Measurements from ENCODE around the gene FAAP100.

FAAP100 gene

DNA sequence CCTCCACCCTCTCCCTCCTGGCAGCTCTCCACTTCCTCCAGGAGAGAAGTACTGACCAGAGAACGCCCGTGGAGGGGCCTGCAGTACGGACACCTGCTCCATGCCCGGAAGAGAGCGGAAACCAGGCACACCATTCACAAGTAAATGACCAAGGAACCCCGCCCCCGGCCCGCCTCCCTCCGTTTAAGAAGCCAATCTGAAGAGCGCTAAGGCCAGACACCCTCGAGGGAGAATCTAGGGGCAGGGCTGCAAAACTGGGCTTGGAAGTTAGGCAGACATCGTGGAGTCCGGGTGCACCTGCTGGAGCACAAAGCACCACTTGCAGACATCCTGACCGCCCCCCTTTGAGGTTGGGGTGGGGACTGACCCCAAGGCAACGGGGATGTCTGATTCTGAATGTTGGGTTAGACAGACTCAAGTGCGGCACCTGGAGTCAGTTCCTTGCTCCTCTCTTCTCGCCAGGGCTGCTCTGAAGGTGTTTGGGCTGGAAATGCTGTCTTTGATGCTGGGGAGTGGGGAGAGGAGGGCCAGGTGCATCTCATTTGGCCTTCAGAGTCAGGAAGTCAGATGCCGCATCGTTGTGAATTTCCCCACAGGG lies 964 bp upstream of the FAAP100 start:
- DNase-seq: peak; percentile 50

DNA sequence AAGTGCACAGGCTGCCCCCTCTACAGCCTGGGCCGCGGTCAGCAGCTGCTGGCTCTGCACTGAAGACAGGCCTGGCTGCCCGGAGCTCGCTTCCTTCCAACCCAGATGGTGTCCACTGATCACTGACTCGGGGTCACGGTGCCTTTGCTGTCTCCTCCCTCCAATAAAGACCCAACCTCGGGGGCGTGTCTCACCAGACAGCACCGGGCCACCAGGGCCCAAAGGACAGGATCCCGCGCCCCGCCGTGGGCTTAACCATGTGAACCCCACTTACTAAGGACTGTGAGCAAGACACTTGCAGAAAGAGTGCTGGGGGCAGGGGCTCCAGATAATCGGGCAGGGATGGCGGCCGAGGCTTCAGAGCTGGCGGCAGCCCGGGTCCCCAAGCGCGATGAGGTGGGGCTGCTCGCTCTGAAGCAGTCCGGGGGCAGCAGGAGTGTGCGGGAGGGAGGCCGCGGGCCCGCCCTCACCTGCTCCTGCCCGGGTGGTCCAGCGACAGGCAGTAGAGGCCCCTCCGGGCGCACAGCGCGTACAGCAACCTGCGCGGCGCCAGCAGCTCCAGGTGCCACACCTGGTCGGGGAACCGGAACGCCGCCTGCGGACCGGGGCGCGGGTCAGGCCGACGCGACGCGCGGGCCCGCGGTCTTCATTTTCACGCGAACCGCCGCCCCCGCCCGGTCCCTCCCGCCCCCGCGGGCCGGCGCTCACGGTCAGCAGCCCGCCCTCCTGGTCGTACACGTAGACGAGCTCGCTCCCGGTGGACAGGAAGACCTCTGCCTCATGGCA lies 502 bp downstream of the FAAP100 start:
- DNase-seq: no peak

DNA sequence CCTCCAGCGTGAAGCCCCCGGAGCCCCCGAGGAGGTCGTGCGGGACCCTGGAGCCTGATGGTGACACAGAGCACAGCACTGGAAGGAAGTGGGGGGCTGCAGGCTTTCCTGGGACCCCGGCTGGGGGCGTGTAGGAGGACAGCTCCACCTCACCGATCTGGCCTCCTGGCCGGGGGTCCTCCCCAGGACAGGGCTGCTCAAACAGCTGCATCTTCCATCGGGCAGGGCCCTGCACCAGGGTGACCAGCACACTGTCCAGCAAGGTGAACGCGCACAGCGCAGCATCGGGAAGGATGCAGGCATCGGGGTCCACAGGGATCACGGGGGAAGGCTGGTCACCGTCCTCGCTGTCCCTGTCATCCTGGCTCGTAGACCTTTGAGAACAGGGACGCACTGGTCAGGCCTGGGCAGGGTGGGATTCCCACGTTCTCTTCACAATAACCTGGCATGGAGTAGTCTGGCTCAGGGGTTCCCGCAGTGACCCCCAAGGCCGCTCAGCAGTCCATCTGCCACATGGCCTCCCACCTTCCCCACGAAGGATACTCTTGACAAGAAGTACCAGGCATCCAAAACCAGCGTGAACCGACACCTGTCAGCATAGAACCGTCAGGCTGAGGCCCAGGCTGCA lies 1.2 kb downstream of the FAAP100 start:
- no peak for DNase-seq

DNA sequence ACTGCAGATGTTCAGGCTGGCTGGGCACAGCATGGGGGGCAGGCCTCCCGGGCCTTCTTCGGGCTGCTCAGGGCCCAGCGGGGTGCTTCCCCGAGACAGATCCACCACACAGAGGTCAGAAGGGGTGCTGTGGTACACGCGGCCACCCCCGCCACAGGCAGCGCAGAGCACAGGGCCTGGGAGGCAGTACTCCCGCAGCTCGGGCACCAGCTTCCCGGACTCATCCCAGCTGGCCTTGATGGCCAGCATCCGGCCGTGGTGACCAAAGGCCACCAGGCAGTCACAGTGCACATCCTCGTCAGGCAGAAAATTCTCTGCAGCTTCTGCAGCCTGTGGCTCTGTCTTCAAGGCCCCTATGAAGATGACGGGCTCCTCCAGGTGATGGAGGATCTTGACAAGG lies 1.9 kb downstream of the FAAP100 start:
- DNase-seq: no peak

DNA sequence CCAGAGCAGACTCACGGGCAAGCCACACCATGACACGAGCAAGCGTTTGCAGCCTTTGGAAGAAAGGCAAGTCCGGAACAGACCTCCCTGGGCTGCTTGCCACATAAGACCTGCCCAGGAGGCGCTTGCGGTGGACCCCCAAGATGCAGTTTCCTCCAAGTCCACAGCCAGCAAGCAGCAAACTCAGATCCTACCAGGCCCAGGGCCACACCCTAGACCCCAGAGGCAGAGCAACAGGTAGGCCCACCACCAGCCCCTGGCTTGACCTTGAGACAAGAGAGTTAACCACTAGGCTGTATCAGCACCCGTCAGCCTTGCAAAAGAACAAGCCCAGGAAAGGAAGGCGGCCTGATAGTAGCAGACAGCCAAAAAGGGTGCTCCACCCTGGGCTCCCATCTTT lies 2.3 kb downstream of the FAAP100 start:
- DNase-seq: no peak

DNA sequence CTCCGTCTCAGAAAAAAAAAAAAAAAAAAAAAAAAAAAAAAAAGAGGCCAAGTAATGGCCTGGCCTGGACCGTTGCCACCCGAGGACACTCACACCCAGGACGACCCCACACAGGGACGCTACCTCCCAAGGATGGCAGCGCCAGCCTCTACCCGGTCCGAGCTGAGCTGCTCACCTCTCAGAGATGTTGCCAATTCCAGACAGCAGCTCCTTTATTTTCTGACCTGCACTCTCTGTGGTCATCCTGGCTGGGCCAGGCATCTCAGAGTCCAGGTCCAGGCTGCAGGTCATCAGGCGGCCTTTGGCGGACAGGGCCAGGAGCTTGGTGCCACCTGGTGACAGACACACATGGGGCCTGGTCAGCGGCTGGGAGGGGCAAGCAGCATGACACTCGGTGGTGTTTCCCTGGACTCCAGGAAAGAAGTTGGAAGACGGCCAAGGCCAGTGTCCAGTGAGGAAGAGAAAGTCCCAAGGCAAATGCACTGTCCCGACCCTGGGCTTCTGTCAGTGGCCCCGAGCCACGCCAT lies 3.1 kb downstream of the FAAP100 start:
- DNase-seq: no peak

DNA sequence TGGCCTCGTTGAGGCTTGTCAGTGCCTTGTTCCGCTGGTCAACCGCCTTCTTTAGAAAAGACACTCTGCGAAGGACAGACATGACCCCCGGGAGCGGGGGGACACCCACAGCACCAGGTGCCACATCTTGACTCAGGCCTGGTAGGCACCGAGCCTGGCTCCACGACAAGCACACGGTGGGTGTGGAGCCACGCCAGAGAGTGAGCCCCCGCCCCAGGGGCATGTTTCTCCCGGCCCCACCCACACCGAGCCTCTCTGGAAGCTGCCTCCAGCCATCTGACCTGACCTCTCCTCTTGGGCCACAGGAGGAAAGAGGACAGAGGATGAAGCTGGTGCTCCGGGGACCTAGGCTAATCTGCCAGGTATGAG lies 4.6 kb downstream of the FAAP100 start:
- no peak for DNase-seq

DNA sequence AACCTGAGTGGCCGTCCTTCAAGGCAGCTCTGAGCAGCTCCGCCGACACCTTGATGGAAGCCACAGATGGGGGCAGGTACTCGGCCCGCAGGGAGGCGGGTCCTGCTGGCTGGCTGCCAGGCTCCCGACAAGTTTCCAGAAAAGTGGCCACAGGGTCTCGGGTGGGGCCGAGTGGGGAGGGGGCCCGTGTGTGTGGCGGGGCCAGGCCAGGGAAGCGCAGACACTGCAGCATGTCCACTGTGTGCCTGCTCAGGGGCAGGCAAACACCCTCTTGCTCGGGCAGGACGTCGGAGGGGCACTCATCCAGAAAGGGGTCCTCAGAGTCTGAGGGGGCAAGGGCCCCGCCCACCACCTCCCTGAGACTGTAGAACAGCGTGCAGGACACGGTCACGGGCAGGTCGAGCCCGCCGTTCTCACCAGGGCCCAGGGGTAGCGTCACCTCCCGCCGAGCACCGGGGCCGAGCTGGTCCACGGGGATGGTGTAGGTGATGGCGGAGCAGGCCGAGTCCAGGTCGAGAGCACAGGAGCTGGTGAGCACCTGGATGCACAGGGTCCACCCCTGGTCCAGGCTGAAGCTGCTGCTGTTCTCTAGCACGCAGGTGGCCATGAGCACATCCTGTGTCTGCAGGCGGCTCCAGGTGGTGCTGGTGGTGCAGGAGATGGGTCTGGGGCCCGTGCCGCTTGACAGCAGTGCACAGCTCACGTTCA lies 5.1 kb downstream of the FAAP100 start:
- DNase-seq: no peak

DNA sequence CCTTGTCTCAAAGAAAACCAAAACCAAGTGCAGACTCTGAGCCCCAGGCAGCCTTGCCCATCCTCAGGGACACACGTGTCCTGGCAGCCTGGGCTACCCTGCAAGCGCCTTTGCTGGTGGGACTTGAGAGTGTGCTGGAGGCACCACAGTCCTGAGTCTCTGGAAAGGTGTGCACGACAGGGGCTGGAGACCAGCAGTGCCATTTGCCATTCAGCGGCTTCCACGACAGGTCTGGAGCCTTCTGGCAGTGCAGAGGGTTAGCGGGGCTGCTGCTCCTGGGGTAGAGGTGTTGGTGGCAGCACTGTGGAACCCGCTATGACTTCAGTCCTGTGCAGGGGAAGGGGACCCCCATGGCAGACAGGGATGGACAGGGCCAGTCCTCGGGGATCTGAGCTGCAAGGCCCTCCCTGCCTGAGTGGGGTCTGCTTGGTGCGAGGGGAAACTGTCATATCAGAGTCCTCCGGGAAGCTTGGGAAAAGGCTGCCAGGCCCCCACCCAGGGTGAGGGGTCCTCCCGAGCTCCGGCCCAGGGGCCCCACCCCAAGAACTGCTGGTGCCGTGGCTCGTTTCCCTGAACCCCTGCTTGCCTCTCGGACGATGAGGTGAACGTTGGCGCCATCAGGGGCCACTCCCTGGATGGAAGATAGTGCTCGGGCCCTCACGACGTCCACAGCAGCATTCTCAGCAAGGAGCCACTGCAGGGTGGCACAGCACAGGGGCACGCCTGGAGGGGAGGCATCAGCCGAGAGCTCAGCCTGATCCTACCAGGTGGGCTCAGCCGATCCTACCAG lies 6.8 kb downstream of the FAAP100 start:
- DNase-seq: no peak

DNA sequence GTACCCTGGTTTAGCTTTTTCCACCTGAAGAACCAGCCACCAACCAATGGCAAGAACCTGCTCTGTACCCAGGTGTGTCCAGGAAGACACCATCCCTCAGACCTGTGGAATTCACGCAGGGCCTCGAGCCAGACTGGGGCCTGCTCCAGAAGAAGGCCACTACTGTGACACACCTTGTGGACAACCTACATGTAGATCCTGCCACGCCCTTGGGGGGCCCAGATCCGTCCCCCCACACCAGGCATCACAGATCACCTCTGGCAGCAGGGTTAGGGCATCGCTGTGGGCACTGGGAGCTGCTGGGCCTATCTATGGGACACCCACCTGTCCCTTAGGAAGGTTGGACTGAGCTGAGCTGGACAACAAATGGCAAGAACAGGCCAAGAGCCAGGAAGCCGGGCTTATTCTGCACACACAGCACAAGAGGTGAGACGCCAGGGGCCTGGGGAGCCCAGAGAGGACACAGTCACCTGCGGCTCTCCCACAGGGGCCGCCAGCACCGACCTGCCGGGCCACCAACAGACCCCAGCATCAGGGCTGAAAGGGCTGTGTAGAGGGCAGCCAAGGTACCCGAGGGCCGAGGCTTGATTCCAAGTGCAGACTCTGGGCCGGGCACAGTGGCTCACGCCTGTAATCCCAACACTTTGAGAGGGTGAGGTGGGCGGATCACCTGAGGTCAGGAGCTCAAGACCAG lies 7.7 kb downstream of the FAAP100 start:
- no peak for DNase-seq

DNA sequence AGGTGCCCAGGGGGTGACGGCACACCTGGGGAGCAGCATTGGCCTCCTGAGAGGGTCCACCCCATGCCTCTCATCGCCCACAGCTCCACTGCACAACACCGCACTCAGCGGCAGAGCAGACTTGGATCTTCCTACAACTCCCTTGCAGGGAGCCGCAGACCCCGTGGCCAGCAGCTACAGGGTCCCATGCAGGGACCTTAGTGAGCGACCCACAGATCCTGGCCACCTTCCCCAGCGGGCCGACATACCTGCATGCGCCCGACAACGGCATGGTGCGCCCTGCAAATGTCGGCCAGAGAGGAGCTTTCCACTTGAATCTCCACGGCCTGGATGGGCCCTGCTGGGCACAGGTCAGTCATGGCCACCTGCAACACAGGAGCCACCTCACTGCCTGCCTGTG lies 8.4 kb downstream of the FAAP100 start:
- no peak for DNase-seq

DNA sequence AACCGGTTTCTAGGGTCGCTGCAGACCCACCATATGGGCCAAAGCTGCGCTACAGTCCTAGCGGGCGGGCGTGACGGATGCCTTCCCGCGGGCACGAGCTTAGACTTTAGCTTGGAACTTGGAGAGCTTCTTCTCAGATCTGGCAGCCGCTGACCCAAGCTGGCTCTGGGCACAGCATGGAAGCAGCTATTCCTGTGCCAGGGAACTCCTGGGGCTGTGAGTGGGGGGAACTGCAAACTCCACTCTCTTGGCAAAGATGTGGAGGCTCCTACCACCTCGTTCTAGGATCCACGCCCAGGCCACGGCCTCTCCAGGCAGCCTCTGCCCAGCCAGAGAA lies 8.8 kb downstream of the FAAP100 start:
- no peak for DNase-seq

DNA sequence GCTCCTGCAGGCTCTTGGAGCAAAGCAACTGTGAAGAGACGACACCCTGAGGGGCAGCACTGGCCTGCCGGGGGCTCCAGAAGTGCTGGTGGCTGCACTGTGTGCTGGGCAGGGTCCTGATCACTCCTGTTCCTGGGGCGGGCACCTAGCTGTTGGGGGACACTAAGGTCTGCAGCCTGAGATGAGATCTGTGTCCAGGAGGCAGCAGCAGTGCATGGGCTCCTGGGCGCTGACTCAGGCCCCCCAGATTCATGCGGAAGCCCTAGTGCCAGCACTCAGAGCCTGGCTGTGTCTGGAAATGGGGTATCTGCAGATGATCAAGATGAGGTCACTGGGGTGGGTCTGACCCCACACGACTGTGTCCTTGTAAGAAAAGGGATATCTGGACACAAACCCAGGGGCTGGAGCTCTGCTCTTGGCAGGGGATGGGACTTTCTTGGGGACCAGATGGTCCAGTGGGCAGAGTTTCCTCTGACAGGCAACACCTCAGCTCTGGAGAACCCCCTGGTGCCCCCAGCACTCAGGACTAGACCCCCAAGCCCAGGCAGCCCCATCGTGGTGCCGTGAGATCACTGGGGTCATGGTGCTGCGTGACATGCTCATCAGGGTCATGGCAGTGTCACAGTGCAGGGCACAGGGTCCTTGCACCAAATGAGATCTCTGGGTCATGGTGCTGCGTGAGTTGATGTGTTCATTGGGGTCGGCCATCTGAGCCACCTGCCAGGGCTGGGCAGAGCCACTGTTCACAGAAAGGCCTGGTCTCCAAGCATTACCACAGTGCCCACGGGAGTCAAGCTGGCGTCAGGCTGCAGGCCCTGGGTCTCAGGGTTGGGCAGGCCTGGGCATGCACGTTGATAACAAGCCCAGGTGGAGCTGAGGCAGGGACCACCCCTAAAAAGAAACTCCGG lies 9.5 kb downstream of the FAAP100 start:
- no peak for DNase-seq

DNA sequence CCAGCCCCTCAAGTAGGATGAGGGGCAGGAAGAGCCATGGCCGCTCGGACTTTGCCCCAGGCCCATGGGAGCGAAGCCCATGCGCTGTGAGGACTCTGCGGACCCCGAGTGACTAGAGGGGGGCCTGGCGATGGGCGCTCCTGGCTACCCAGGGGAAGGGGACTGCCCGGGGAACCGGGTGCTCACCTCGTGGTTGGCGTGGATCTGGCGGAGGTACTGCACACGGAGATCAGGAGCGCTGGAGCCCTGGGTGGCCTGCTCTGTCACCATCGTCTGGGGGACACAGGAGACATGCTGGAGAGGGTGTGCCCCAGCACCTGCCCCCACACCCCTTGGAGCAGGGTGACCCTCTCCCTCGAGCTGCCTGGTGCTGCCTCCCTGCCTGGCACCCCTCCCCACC lies 11.0 kb downstream of the FAAP100 start:
- DNase-seq: no peak

DNA sequence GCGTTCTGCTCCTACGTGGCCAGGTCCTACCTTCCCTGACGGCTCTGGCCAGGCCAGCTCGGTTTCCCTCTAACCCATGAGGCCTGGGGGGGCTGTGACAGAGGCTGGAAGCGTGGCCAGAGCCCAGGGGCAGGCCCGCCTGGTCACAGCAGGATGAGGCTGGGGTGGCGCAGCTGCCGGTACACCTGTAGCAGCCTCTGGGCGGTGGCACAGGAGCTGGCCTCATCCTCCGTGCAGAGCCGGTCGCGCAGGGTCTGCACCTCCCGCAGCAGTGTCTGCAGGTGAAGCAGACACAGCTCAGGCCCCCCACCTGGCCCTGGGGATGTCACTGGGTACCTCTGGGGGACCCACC lies 11.5 kb downstream of the FAAP100 start:
- DNase-seq: no peak

DNA sequence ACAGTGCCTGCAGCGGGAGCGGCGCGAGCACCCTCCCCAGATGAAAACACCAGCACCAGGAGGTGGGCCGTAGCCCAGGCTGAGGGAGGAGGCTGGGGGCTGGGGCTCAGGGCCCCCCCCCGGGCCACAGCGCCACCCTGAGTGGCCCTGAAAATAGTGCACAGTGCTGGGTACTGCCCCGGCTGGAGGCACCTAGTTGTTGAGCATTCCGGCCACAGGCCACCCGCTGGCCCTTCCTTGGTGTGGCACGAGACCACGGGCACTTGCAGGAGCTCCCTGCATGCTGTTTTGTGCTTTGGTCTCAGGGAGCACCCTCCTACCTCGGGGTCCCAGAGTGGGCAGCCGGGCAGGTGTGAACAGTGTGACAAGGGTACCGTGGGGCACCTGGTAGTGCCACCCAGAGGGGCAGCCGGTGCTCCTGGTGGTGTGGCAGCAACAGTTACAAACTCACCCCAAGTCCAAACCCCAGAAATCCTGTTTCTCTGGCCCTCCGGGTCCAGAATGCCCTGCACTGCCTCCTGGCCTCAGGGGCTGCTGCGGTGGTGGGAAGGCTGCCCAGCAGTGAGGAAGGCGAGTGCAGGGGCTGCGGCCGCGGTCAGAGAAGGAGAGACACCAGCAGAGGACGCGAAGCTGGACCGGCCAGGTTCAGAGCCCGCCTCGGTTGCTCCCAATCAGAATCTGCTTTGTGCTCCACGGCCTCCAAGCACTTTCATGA lies 12.0 kb downstream of the FAAP100 start:
- no peak for DNase-seq

DNA sequence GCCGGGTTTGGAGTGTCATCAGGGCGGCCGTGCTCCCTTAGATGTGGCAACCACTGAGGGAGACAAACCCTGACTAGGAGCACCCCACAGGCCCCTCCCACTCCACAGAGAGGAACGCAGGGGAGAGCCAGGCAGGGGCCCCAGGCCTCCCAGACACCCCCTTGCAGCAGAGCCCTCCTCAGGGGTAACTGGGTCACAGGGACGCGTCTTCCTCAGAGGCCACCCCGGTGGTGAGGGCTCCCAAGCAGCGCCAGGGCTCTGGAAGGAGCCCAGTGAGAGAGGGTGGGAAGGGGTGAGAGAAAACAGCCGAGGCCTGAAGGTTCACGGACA lies 12.6 kb downstream of the FAAP100 start:
- no peak for DNase-seq

DNA sequence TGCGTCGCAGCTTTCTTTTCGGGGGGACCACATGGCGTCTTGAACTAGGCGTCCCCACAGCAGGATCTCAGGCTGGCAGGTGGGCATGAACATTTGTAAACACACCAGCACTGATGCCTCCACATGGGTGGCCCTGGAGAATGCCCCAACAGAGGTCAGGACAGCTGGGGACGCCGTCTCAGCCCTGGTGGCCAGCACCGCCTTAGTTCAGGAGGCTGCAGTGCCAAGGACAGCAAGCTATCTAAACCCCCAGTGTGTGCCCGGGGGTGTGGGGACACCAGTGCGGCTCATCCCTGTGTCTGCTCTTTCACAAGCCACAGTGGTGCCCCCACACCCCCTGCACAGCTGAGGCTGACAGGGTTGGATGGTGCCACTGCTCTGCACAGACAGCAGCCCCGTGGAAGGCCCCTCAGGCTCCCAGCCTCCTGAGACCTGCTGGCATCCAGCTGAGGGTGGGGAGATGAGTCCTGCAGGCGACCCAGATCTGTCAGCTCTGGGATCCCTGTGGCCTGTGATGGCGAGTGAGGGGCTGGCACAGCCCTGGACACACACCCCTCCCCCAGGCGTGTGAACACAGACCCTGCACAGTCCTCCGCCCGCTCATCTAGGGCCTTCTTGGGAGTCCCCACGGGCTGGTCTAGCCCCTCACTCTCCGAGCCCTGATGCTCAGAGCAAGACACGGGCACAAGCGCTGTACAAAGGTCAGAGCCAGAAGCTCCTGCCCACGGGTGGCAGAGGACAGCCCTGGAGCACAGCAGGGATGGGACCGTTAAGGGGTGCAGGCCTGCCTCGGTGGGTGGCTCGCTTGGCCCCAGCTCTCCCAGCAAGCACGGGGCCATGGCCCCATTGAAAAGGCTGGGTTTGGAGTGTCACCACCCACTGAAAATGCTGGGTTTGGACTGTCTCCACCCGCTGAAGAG lies 13.2 kb downstream of the FAAP100 start:
- DNase-seq: no peak

DNA sequence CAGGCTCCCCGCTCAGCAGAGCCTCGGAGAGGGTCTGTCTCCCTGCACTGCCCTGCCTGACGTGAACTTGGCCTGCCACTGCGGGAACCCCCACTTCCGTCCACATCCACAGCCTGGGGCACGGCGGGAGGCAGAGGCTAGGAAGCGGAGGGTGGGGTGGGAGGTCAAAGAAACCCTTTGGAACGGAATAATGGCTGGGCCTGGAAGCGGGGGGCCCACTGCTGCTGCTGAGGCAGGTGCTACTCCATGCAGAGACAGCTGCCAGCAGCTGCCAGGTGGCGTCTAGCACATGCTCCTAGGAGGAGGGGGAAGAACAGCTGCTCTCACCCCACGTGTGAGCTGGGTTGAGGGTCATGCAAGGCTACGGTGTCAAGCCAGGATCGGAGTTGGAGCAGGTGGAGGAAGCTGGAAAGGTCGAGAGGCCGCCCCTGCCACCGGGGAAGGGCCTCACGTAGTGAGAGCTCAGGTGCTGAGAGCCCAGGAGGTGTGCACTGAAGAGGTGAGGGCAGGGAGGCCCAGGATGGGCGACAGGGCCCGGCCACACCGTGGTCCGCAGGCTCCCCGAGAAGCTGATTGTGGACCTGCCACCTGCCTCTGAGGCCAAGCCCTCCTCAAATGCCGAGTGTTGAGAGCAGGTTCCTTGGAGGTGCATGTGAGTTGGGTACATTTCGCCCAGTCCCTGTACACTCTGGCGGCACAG lies 14.1 kb downstream of the FAAP100 start:
- peak; percentile 71 for DNase-seq

All from NCI-H2107 (cell line).